ENCODE data around the gene STUB1.

Gene STUB1

DNA sequence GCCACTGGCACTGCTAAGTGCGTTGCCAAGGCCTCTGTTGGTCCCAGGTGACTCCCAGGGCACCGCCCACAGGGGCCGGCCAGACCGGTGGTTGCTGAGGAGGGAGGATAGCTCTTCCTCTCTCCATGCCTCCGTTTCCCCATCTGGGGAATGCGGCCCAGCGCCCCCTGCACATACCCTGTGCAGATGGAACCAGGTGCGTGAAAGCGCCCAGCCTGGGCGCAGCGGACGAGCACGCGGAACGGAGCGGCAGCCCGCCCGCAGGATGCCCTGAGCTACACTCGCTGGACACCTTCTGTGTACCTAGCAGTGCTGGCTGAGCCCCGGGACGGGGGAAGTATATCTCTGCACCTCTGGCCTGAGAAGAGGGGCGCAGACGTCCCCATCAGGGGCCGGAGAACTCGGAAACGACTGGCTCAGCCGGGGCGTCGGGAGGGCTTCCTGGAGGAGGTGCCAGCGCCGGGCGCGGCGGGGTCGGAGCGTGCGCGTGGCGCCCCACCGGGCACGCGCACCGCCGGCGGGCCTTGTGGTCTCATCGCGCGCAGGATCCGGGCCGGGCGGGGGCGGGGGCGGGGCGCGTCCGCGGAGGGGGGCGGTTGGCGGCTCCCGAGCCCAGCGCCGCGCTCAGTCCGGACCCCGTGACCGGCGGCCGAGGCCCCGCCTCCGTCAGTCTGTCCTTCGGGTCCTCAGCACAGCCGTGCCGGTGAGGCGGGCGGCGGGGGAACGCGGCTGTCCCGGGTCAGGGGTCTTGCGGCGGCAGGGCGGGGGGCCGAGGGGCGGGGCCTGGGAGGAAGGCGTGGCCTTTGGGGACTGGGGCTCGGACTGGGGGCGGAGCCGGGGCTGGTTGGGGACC is 46.5 kb downstream of the STUB1 start, which contains the start of the genes CCDC78 and HAGHL:
CCDC78 (minus strand) TSS at position 6 of the 853 bp plus-strand sequence. CDS start 76 bp downstream, outside the sequence.
HAGHL (plus strand) TSS at position 669 of the 853 bp plus-strand sequence. CDS start 404 bp downstream, outside the sequence.
- no peak for DNase-seq

DNA sequence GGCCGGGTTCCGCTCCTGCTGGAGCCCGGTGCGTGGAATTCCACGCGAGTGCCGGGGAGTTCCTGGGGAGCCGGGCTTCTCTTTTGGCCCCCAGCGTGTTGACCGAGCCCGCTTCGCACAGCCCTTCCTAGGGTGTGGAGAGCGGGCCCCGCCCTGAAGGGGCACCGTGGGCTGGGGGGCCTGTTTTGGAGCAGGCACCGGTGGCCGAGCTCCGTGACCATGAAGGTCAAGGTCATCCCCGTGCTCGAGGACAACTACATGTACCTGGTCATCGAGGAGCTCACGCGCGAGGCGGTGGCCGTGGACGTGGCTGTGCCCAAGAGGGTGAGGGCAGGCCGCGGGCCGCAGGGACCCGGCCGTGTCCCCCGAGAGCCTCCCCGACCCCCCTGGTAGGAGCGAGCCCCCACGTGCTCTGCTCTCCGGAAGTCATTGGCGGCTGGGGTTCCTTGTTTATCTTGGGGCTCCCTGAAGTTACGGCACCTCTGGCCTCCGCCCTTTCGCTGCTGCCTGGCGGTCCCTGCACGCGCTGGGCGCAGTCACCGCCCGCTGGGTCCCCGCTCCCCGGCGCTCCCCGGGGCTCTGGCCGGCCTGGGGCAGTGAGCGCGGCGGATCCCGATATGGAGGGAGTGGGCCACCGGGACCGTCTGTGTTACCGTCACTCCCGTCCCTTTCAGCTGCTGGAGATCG is 47.2 kb downstream of the STUB1 start:
- no peak for DNase-seq

GRCh38 chr16:728131-728889 is 48.1 kb downstream of the STUB1 start:
- DNase-seq = no peak

DNA sequence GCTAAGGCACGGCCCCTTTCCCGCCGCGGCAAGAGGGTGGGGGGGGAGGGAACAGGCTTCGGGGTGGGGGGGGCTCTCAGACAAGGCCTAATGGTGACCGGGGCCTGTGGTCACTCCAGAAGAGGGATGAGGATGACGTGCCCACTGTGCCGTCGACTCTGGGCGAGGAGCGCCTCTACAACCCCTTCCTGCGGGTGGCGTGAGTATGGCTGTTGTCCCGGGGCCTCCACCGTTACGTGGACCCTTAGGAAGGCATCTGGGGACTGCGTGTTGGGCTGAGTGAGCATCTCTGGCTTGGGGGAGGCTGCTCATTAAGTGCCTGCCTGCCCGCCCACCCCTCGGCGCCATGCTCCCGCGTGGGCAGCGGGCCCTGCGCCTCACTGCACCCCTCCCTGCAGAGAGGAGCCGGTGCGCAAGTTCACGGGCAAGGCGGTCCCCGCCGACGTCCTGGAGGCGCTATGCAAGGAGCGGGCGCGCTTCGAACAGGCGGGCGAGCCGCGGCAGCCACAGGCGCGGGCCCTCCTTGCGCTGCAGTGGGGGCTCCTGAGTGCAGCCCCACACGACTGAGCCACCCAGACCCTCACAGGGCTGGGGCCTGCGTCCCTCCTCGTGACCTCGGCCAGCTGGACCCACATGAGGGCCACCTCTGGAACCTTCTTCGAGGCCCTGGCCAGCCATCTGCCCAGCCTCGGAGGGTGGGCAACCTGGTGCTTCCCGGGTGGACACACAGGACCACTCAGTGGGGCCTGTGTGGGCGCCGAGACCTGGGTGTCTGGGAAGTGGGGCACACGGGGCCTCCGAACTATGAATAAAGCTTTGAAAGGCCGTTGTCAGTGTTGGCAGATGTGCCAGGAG is 48.9 kb downstream of the STUB1 start:
- DNase-seq = no peak

DNA sequence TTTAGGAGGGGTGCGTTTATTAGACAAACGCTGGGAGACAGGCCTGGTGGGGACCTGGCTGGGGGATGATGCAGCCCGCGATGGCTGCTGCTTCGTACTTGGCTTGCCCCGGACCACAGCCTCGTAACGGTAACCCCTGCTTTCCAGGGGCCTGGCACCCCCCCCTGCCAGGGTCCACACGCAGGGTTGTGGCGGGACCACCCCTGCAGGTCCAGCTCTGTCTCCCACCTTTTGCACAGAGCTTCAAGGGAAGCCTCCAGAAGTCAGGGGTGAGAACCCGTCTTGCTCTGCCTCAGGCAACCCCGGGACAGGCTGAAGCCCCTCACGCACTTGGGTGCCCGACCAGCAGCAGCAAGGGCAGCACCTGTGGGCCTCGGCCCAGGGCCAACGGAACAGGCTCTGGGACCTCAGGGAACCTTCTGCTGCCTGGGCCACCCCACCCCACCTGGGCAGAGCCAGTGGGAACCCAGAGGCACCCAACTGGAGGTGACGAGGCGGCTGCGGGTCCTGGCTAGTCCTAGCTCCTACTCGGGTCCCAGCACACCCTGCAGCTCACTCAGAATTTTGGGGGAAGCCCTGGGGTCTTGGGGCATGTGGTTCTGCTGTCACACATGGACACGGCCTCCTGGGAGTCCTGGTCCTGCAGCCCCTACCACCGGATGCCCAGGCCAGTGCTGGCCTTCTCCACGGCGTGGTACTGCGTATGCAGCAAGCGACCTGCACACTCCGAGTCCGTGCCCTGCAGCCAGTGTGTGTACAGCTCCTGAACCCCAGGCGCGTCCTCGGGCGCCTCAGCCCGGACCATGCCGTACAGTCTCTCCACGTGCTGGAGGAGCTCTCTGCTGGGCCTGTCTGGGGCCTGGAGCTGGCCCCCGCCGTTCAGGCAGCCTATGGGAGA is 49.8 kb downstream of the STUB1 start:
- no peak for DNase-seq

DNA sequence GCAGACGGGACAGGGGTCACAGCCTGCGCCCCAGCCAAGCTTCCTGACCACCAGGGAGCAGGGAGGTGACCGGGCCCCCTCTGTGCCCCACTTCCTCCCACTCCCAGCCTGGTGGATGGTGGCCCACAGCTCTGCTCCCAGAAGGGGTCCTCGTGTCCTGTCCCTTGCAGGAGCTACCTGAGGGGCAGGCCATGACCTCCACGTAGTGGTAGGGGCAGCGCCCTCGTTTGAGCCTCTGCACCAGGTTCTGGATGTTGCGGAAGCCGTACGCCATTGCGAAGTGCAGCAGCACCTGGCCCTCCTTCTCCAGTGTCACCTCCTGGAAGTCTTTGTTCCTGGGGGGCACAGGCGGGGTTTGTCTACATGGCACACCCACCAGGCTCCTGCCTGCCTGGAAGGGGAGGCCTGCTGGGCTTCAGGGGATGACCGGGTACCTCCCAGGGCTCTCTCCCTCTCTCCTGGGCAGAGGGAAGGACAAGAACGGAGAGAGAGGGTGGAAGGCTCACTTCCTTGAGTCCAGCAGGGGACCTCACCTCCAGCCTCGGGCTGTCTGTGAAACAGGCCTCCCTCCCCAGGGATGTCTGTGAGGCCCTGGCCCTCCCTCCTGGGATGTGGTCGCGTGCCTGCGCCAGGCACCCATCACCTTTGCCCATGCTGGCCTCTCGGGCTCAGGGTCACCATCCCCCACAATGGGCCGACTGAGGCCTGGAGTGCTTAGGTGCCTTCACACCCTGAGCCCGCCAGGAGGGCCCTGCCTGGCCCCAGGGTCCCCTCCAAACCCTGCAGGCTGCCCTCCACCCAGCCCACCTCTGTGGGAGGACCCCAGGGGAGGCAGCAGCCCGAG is 50.7 kb downstream of the STUB1 start:
- no peak for DNase-seq

DNA sequence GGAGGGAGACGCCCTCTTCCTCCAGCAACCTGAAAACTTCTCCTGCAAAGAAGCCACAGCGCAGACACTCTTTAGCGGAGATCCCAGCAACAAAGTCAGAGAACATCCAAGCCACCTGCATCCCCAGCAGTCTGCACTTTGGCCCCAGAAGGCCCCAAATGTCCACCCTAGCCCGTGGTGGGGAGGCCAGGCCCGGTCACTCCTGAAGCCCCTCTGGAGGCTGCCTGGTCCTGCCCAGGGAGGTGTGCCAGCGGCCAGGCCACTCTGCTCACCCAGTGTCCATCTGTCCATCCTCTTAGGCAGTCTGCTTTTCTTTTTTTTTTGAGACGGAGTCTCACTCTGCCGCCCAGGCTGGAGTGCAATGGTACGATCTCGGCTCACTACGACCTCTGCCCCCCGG is 52.1 kb downstream of the STUB1 start:
- no peak for DNase-seq
